Gastroesophageal sphincter (tissue), 3 donors: ENCODE data around the gene COL25A1.

ENCODE experiments used
- EP300 ChIP-seq: sonication (generic); formaldehyde crosslinking; IDR thresholded peaks from one replicate; pipeline ENCODE4 v1.6.1; 2017; ENCODE audit warnings: antibody characterized with exemption, mild to moderate bottlenecking
- POLR2A ChIP-seq, 2 donors: fragments of 450-650 bp; IDR thresholded peaks; one replicate each; pipeline ENCODE4 v1.6.1; 2017; ENCODE audit warnings: antibody characterized with exemption in 2 of 2, mild to moderate bottlenecking in 2 of 2, moderate library complexity in 1 of 2
- POLR2AphosphoS5 ChIP-seq: sonication (generic); formaldehyde crosslinking; IDR thresholded peaks from one replicate; pipeline ENCODE4 v1.6.1; 2017; ENCODE audit warnings: antibody characterized with exemption
- TF ChIP-seq, protein P1 (sequence below), 4 experiments: fragments of 200-600 bp in 2 of 4; fragments of 450-650 bp in 2 of 4; sonication (generic) in 1 of 4; IDR thresholded peaks; one replicate each; pipeline ENCODE4 v1.5.1; 2017 to 2019; ENCODE audit warnings: antibody characterized with exemption in 4 of 4, mild to moderate bottlenecking in 2 of 4, moderate library complexity in 2 of 4

DNA sequence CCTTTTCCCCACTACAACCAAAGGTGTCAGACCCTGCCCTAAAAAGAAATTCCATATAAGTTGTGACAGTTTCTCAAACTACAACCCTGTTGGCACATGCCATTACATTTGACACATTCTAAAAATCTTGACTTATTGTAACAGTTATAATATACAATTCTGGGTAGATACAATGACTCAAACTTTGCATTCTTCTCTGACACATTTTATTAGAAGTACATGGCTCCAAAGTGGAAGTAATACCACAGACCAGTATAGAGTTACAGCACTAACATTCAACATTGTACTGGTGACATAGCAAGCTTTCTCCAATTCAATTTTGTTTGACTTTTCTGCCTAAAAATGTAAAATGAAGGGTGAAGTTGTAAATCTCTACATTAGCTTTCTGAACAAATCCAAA lies 343.0 kb downstream of the COL25A1 start:
- TF ChIP-seq, protein P1, sequence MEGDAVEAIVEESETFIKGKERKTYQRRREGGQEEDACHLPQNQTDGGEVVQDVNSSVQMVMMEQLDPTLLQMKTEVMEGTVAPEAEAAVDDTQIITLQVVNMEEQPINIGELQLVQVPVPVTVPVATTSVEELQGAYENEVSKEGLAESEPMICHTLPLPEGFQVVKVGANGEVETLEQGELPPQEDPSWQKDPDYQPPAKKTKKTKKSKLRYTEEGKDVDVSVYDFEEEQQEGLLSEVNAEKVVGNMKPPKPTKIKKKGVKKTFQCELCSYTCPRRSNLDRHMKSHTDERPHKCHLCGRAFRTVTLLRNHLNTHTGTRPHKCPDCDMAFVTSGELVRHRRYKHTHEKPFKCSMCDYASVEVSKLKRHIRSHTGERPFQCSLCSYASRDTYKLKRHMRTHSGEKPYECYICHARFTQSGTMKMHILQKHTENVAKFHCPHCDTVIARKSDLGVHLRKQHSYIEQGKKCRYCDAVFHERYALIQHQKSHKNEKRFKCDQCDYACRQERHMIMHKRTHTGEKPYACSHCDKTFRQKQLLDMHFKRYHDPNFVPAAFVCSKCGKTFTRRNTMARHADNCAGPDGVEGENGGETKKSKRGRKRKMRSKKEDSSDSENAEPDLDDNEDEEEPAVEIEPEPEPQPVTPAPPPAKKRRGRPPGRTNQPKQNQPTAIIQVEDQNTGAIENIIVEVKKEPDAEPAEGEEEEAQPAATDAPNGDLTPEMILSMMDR (IDR thresholded peaks at IDR 0.05) = no peak
- no peak for TF ChIP-seq POLR2A (IDR thresholded peaks at IDR 0.05)
- no peak for TF ChIP-seq EP300
- TF ChIP-seq POLR2AphosphoS5 = no peak
